ENCODE measurements around the gene UPF1.

DNA sequence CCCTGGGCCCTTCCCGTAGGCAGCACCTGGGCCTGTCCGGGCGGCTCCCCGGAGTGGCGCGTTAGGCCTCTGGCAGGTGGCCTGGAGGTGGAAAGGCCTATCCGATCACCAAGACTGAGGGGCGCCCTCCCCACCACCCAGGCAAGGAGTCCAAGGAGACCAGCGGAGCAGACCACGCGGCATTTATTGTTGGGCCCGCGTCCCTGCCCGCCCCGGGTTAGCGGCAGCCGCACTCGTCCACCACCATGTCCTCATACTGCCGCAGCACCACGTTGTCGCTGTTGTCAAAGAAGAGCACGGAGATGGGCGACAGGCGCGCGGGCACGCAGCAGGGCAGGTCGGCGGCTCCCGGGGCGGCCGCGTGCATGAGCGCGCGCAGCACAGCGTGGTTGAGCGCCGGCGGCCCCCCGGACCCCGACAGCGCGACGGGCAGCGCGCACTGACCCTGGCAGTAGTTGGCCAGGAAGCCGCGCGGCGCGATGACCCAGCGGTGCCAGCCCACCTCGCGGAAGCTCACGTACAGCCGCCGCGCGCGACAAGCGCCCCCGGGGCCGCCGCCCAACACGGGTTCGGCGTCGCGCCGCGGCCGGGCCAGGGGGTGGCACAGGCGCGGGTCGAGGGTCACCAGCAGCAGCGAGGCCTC, 36.7 kb downstream of the UPF1 start:
- no peak for TF ChIP-seq EZH2phosphoT487 (conservative IDR thresholded peaks at IDR 0.05; ENCODE audit: low read length)
- no peak for TF ChIP-seq CTCF (IDR thresholded peaks at IDR 0.05; ENCODE audit: insufficient read depth, low read length, poor library complexity, severe bottlenecking)
